ENCODE data around the gene NCKAP5. TPM values are rescaled to one million over a fixed set of nuclear protein-coding genes. Genes with fewer than 3 reads are reported as not detected.

The NCKAP5 gene
- total and polyA plus RNA-seq, 2 of the 8 experiments (the other 6 are each of a cell fraction or from before 2014, with no cell fraction given) = 0.27 to 0.86 TPM

DNA sequence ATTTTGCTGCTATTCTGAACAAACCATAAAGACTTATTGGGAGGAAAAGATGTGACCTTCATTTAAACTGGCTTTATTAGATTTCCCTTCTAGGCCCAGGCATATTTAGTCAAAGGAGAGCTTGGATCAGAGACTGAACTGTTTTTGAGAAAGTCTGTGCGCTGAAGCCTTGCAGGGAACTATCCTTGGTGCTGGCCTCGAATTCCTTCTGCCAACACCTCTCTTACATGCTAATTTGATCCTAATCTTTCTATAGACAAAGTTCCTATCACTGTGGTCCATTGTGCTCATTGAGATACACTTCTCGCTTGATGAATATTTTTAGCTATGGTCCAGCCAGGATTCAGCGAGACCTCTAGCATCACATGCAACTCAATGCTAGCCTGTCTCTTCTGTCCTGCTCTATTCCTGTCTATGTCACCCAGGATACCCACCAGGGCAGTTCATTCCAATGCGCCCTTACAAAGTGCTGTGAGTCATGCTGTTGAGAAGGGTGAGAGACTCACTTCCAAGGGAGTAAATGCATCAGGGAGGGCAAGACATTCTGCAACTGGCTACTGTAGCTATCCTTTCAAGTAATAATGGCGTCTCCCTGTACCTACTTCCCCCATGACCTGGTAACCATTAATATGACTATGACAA is 541.6 kb downstream of the NCKAP5 start:
- 60% methylated on average over 6 of the region's 6 CpGs; no CpG with 5 or more reads in 1 of the 2 experiments for WGBS, 2 experiments (ENCODE audit: extremely low coverage in 1 of 2, insufficient coverage in 1 of 2, insufficient read length in 1 of 2, insufficient replicate concordance in 2 of 2, low coverage in 1 of 2, low lambda C conversion rate in 2 of 2, missing lambda C conversion rate in 1 of 2)
- H2AK5ac ChIP-seq (ENCODE audit: low read depth, low read length) = no peak overlapping the region
- FAIRE-seq (peak; percentile 80), DNase-seq (ENCODE audit: low read depth in 1 of 2, low spot score in 2 of 2) (peak; percentile 17 to 54)
- H3K79me1 ChIP-seq (ENCODE audit: low read depth, low read length) = no peaks in the 10 kb centered on the region
- no peak overlapping the region for H2BK120ac ChIP-seq (replicated peaks; ENCODE audit: low read depth, low read length)
- no peak overlapping the region for H3K9ac ChIP-seq (replicated peaks in 1 of 4; ENCODE audit: extremely low read depth in 1 of 4, low read depth in 3 of 4, low read length in 3 of 4)
- TF ChIP-seq MAFK (IDR thresholded peaks at IDR 0.05; ENCODE audit: low read depth, low read length) = no peak
- TF ChIP-seq KDM4A (IDR thresholded peaks at IDR 0.05; ENCODE audit: low read depth, low read length, severe bottlenecking) = no peak
- peak; percentile 84 for TF ChIP-seq TEAD4 (IDR thresholded peaks at IDR 0.05; ENCODE audit: low read depth, low read length)
- TF ChIP-seq, protein P1, sequence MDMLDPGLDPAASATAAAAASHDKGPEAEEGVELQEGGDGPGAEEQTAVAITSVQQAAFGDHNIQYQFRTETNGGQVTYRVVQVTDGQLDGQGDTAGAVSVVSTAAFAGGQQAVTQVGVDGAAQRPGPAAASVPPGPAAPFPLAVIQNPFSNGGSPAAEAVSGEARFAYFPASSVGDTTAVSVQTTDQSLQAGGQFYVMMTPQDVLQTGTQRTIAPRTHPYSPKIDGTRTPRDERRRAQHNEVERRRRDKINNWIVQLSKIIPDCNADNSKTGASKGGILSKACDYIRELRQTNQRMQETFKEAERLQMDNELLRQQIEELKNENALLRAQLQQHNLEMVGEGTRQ (IDR thresholded peaks at IDR 0.05; ENCODE audit: low read length) = no peak
- TF ChIP-seq, protein P2, sequence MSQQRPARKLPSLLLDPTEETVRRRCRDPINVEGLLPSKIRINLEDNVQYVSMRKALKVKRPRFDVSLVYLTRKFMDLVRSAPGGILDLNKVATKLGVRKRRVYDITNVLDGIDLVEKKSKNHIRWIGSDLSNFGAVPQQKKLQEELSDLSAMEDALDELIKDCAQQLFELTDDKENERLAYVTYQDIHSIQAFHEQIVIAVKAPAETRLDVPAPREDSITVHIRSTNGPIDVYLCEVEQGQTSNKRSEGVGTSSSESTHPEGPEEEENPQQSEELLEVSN (IDR thresholded peaks at IDR 0.05) = no peak
- no peak for TF ChIP-seq HDAC2 (IDR thresholded peaks at IDR 0.05; ENCODE audit: borderline replicate concordance in 1 of 2, low read depth in 2 of 2, low read length in 2 of 2)
- no peak for TF ChIP-seq RAD21 (IDR thresholded peaks at IDR 0.05 in 1 of 2, conservative IDR thresholded peaks at IDR 0.05 in 1 of 2; ENCODE audit: low read depth in 2 of 2, low read length in 2 of 2)
- no peak for TF ChIP-seq KDM1A (IDR thresholded peaks at IDR 0.05; ENCODE audit: borderline replicate concordance, low read length)
- TF ChIP-seq KDM5A (IDR thresholded peaks at IDR 0.05; ENCODE audit: low read length) = no peak
- H3K4me1 ChIP-seq (replicated peaks in 1 of 4; ENCODE audit: control insufficient read depth in 3 of 4, insufficient read depth in 4 of 4, low read length in 3 of 4) = peaks cover 0 to 10% (median 4%) of the 10 kb centered on the region in 4 experiments; a peak in 2 of 7 replicates
- H2BK15ac ChIP-seq (ENCODE audit: low read length) = no peak overlapping the region
- no peak overlapping the region for H3K56ac ChIP-seq (replicated peaks; ENCODE audit: insufficient read length, low read depth, low read length)
- no peak overlapping the region for H3K27ac ChIP-seq (ENCODE audit: low read depth, low read length)
- ChIA-PET CTCF (ENCODE audit: partially characterized antibody) (interaction anchor here (0.6 to 1.2 kb wide), 3 partner anchors 13 to 62 kb away, joined by 3 to 4 read pairs (median 4); no protein-coding TSS in a partner anchor), POLR2A (ENCODE audit: partially characterized antibody) (no interaction called here)
- no peaks in the 10 kb centered on the region for H4K20me1 ChIP-seq (replicated peaks in 1 of 2; ENCODE audit: control insufficient read depth in 1 of 2, insufficient read depth in 2 of 2, low read length in 2 of 2)
- H4K5ac ChIP-seq (ENCODE audit: insufficient read length, low read depth, low read length) = no peak overlapping the region
- no peaks in the 10 kb centered on the region for H3K9me3 ChIP-seq (ENCODE audit: insufficient read depth in 2 of 2, low read depth in 1 of 2, low read length in 1 of 2)
- no peak overlapping the region for H2BK12ac ChIP-seq (ENCODE audit: low read depth, low read length)
- no peaks in the 10 kb centered on the region for H3K23me2 ChIP-seq (ENCODE audit: low read depth, low read length)
- no peak overlapping the region for H4K91ac ChIP-seq (replicated peaks; ENCODE audit: insufficient read length, low read length)
- no peak overlapping the region for H3K4me3 ChIP-seq (ENCODE audit: extremely low read depth in 1 of 4, insufficient read depth in 2 of 4, low read depth in 3 of 4, low read length in 4 of 4)
- no peak overlapping the region for H3K4ac ChIP-seq (replicated peaks; ENCODE audit: insufficient read length, low read depth, low read length)
- H3K4me2 ChIP-seq (ENCODE audit: insufficient read depth in 1 of 2, low read depth in 2 of 2, low read length in 2 of 2) = no peak overlapping the region
- H3K27me3 ChIP-seq (replicated peaks in 1 of 4; ENCODE audit: control insufficient read depth in 3 of 4, extremely low read depth in 1 of 4, insufficient read depth in 3 of 4, low read length in 3 of 4) = no peaks in the 10 kb centered on the region
- no peaks in the 10 kb centered on the region for H3K36me3 ChIP-seq (ENCODE audit: control insufficient read depth in 2 of 4, insufficient read depth in 4 of 4, low read length in 3 of 4)
- H3K23ac ChIP-seq (ENCODE audit: insufficient read length) = no peak overlapping the region
- no peak overlapping the region for H2AFZ ChIP-seq (ENCODE audit: low read length)
- H4K8ac ChIP-seq (ENCODE audit: extremely low read depth, insufficient read depth, low read length) = no peak overlapping the region
- no peak overlapping the region for H2BK20ac ChIP-seq (ENCODE audit: low read length)
- H2BK5ac ChIP-seq (ENCODE audit: low read depth, low read length) = no peak overlapping the region
- no peak overlapping the region for H3K18ac ChIP-seq (ENCODE audit: extremely low read depth, low read length)
- H3K79me2 ChIP-seq (ENCODE audit: control insufficient read depth in 1 of 2, insufficient read depth in 2 of 2, low read length in 2 of 2) = no peaks in the 10 kb centered on the region
- no peak overlapping the region for H3K14ac ChIP-seq (ENCODE audit: insufficient read length)
